HCT116 (cell line): ENCODE results near the gene SLC16A11.

Experiments
- ATF3 ChIP-seq: IDR thresholded peaks from 2 replicates; pipeline ENCODE4 v1.6.1; 2012
- CTCF ChIP-seq, 3 experiments: fragments of 200-600 bp in 1 of 3; sonication (generic) in 1 of 3; IDR thresholded peaks in 2 of 3; conservative IDR thresholded peaks in 1 of 3; 2 replicates each; pipeline ENCODE4 v1.5.1; 2012 to 2017; ENCODE audit warnings: low read depth in 2 of 3, low read length in 2 of 3, antibody characterized with exemption in 1 of 3, borderline replicate concordance in 1 of 3, control low read depth in 1 of 3, mild to moderate bottlenecking in 1 of 3, mixed read lengths in 1 of 3, mixed run types in 1 of 3, moderate library complexity in 1 of 3; ENCODE audit not compliant: insufficient read depth in 1 of 3
- EZH2 ChIP-seq: fragments of 200-600 bp; sonication (generic); IDR thresholded peaks from 2 replicates; pipeline ENCODE4 v1.6.1; 2017; ENCODE audit warnings: antibody characterized with exemption, mixed run types
- JUND ChIP-seq: IDR thresholded peaks from 2 replicates; pipeline ENCODE4 v1.6.1; 2012
- MAX ChIP-seq: IDR thresholded peaks from 2 replicates; pipeline ENCODE4 v1.6.1; 2012
- POLR2A ChIP-seq: IDR thresholded peaks from 2 replicates; pipeline ENCODE4 v1.7.0; 2011; ENCODE audit warnings: borderline replicate concordance; ENCODE audit not compliant: insufficient read depth, insufficient read length; ENCODE audit errors: extremely low read depth
- POLR2AphosphoS5 ChIP-seq: IDR thresholded peaks from 2 replicates; pipeline ENCODE4 v1.6.1; 2011; ENCODE audit warnings: mild to moderate bottlenecking, low read depth, low read length, moderate library complexity
- RAD21 ChIP-seq: IDR thresholded peaks from 2 replicates; pipeline ENCODE4 v1.6.1; 2012; ENCODE audit warnings: low read depth, mild to moderate bottlenecking
- REST ChIP-seq: IDR thresholded peaks from 2 replicates; pipeline ENCODE4 v1.6.1; 2012; ENCODE audit warnings: low read depth
- SIN3A ChIP-seq: IDR thresholded peaks from 2 replicates; pipeline ENCODE4 v1.6.1; 2012; ENCODE audit warnings: low read depth
- SP1 ChIP-seq: IDR thresholded peaks from 2 replicates; pipeline ENCODE4 v1.6.1; 2012; ENCODE audit warnings: low read depth
- SRF ChIP-seq: IDR thresholded peaks from 2 replicates; pipeline ENCODE4 v1.6.1; 2012; ENCODE audit warnings: low read depth
- TCF7L2 ChIP-seq: IDR thresholded peaks from 2 replicates; pipeline ENCODE4 v1.7.0; 2011; ENCODE audit warnings: borderline replicate concordance, inconsistent platforms; ENCODE audit not compliant: insufficient read depth, insufficient read length; ENCODE audit errors: extremely low read depth

- TF ChIP-seq SRF = no peak
- TF ChIP-seq POLR2AphosphoS5 = peak; percentile 42; the same call in 1 of the 2 replicates
- 0 out of 6 replicates have a peak, but pooled peaks of 1 of the 3 experiments have one; percentile 16 for TF ChIP-seq CTCF (IDR thresholded peaks at IDR 0.05 in 2 of 3, conservative IDR thresholded peaks at IDR 0.05 in 1 of 3; ENCODE audit: borderline replicate concordance in 1 of 3, insufficient read depth in 1 of 3, low read depth in 2 of 3, low read length in 2 of 3)
- TF ChIP-seq SIN3A = no peak; the same call in 1 of the 2 replicates
- TF ChIP-seq POLR2A = no peak
- TF ChIP-seq TCF7L2 = no peak
- no peak for TF ChIP-seq ATF3
- TF ChIP-seq EZH2 = no peak
- no peak for TF ChIP-seq RAD21
- no peak for TF ChIP-seq REST
- TF ChIP-seq JUND = no peak
- peak; percentile 48; the same call in 1 of the 2 replicates for TF ChIP-seq MAX
- TF ChIP-seq SP1 = peak; percentile 52; the same call in 1 of the 2 replicates
Observed at GRCh38 chr17:7046127-7046724, 2.3 kb upstream of the SLC16A11 start.
